ENCODE measurements around the gene APOH.

The APOH gene

DNA sequence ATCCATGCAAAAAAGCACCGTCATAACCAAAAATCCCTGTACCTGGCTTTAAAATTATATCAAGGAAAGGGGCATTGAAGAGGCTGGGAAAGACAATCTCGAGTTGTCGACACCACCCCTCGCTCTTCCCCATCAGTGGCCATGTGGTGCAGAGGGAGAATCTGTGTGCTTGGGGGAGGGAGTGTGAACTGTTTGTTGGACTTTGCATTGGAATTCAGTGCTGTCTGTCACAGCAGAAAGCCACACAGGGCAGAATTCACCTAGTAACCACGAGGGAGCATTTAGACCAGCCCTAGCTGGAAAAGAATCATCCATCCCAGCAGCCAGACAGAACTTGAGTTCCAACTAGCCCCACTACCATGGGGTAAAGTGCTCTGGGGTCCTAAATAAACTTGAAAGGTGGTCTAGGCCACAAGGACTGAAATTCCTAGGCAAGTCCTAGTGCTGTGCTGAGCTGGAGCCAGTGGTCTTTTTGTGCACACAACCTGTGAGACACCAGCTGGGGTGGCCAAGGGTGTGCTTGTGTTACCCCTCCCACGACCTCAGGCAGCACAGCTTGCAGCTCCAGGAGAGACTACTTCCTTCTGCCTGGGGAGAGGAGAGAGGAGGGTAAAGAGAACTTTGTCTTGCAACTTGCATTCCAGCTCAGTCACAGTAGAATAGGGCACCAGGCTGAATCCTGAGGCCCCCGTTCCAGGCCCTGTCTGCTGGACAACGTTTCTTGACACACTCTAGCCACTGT, 25.8 kb downstream of the APOH start:
- no peaks in the 10 kb centered on the region for H3K36me3 ChIP-seq (ENCODE audit: control insufficient read depth, insufficient read depth, low read length)
- TF ChIP-seq CTCF (IDR thresholded peaks at IDR 0.05) = no peak
- H3K9me3 ChIP-seq (ENCODE audit: control insufficient read depth, low read length) = no peaks in the 10 kb centered on the region
- no peaks in the 10 kb centered on the region for H3K4me1 ChIP-seq
- H3K9ac ChIP-seq = no peak overlapping the region
- H3K27ac ChIP-seq = no peak overlapping the region
- no peaks in the 10 kb centered on the region for H3K27me3 ChIP-seq (ENCODE audit: control insufficient read depth, insufficient read depth, low read length)
- no peaks in the 10 kb centered on the region for H3K79me2 ChIP-seq
- H3K4me3 ChIP-seq (ENCODE audit: low read depth, low read length) = no peak overlapping the region
- H3K4me2 ChIP-seq (ENCODE audit: low read length) = no peak overlapping the region
- H2AFZ ChIP-seq = no peak overlapping the region

DNA sequence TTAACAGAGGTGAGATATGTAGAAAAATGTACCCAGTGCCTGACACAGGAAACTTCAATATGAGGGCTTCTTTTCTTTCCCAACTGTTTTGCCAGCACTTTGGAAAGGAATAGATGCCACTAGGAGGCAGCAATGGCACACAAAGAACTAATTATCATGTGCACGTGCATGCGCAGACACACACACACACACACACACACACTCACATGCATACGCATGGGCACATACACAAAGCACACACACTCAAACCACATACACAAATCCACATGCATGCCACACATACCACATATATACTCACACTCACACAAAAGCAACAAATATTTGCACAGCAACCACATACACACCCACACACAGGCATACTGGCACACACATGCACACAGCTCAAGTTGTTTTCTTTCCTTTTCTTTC, 28.5 kb downstream of the APOH start:
- Histone ChIP-seq H3K4me3 (ENCODE audit: low read depth, low read length) (no peak overlapping the region), H3K4me2 (ENCODE audit: low read length) (no peak overlapping the region), H3K9me3 (ENCODE audit: control insufficient read depth, low read length) (no peaks in the 10 kb centered on the region)

DNA sequence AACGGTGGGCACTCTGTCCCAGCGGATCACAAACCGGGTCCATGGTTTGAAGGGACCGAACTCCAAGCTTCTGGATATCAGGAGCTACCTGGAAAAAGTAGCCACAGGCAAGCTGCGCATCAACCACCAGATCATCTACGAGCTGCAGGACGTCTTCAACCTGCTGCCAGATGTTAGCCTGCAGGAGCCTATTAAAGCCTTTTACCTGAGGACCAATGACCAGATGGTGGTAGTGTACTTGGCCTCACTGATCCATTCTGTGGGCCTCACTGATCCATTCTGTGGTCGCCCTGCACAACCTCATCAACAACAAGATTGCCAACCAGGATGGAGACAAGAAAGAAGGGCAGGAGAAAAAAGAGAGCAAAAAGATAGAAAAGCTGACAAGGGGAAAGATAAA, 31.0 kb downstream of the APOH start:
- no peaks in the 10 kb centered on the region for H3K79me2 ChIP-seq
- no peaks in the 10 kb centered on the region for H3K4me1 ChIP-seq
- H3K4me2 ChIP-seq (ENCODE audit: low read length) = no peak overlapping the region
- TF ChIP-seq CTCF (IDR thresholded peaks at IDR 0.05) = no peak
- no peaks in the 10 kb centered on the region for H3K27me3 ChIP-seq (ENCODE audit: control insufficient read depth, insufficient read depth, low read length)
- H2AFZ ChIP-seq = no peak overlapping the region
- H3K36me3 ChIP-seq (ENCODE audit: control insufficient read depth, insufficient read depth, low read length) = no peaks in the 10 kb centered on the region
- H3K9ac ChIP-seq = no peak overlapping the region
- H3K9me3 ChIP-seq (ENCODE audit: control insufficient read depth, low read length) = no peaks in the 10 kb centered on the region
- no peak overlapping the region for H3K27ac ChIP-seq
- H3K4me3 ChIP-seq (ENCODE audit: low read depth, low read length) = no peak overlapping the region

More for the DNA sequence above, 28.5 kb downstream of the APOH start:
- Histone ChIP-seq H3K9ac (no peak overlapping the region), H3K79me2 (no peaks in the 10 kb centered on the region), H3K27ac (no peak overlapping the region), H2AFZ (no peak overlapping the region), H3K27me3 (ENCODE audit: control insufficient read depth, insufficient read depth, low read length) (no peaks in the 10 kb centered on the region), H3K4me1 (no peaks in the 10 kb centered on the region), H3K36me3 (ENCODE audit: control insufficient read depth, insufficient read depth, low read length) (no peaks in the 10 kb centered on the region)
- TF ChIP-seq CTCF (IDR thresholded peaks at IDR 0.05) = peak; percentile 43

GRCh38 chr17:66192378-66192687, 36.9 kb downstream of the APOH start:
- no peak for TF ChIP-seq CTCF (IDR thresholded peaks at IDR 0.05)
- peak overlapping the region; percentile 75 for H3K27ac ChIP-seq
- H3K9ac ChIP-seq = no peak overlapping the region
- H3K9me3 ChIP-seq (ENCODE audit: control insufficient read depth, low read length) = no peaks in the 10 kb centered on the region
- peaks cover 5% of the 10 kb centered on the region for H3K4me1 ChIP-seq
- no peaks in the 10 kb centered on the region for H3K36me3 ChIP-seq (ENCODE audit: control insufficient read depth, insufficient read depth, low read length)
- peak overlapping the region; percentile 97 for H3K4me2 ChIP-seq (ENCODE audit: low read length)
- peak overlapping the region; percentile 97 for H2AFZ ChIP-seq
- peak overlapping the region; percentile 89 for H3K4me3 ChIP-seq (ENCODE audit: low read depth, low read length)
- H3K27me3 ChIP-seq (ENCODE audit: control insufficient read depth, insufficient read depth, low read length) = no peaks in the 10 kb centered on the region
- peaks cover 8% of the 10 kb centered on the region for H3K79me2 ChIP-seq
